HCT116 (cell line): ENCODE results near the gene BBLN. TPM values are rescaled to one million over a fixed set of nuclear protein-coding genes. Genes with fewer than 3 reads are reported as not detected.

Source experiments
- ATAC-seq: fragments of 200-7000 bp; cut with Tn5 transposase; 2 replicates; pipeline ENCODE4 v1.9.1; 2020; ENCODE audit warnings: mild to moderate bottlenecking, moderate library complexity
- BruUV-seq: library from RNA; stranded (reverse); fragments of 400-500 nt; replicated peaks from 2 replicates; lab custom pipeline; 2021; lab: Mats Ljungman, UMichigan
- CTCF ChIA-PET: fragments of 300-600 bp; sonication (Branson Sonifier 250); formaldehyde crosslinking; loops from one replicate; lab custom pipeline; 2021; ENCODE audit warnings: antibody characterized with exemption; lab: Charles Lee
- POLR2A ChIA-PET: fragments of 300-600, 350-600 bp; sonication (Branson Sonifier 250); formaldehyde crosslinking; loops from one replicate; lab custom pipeline; 2021; ENCODE audit warnings: antibody characterized with exemption; lab: Charles Lee
- RAD21 ChIA-PET, 2 experiments: fragments of 300-600 bp; sonication (Branson Sonifier 250); formaldehyde crosslinking; loops; one replicate each; lab custom pipeline; 2023; ENCODE audit warnings: low total read pairs in 2 of 2; ENCODE audit not compliant: uncharacterized antibody in 2 of 2, unreplicated experiment in 2 of 2, low non-redundant PET in 1 of 2; lab: Charles Lee
- DNase-seq: peaks from one replicate; pipeline ENCODE4 v3.0.0-alpha.2; 2010; ENCODE audit warnings: low read depth, low spot score
- H2AFZ ChIP-seq: fragments of 200-600 bp; shearing (Covaris generic), sonication (generic); 2 replicates; pipeline ENCODE4 v1.6.1; 2017; ENCODE audit warnings: low read depth, mixed run types, mixed read lengths, antibody characterized with exemption, low read length; ENCODE audit not compliant: poor library complexity, severe bottlenecking
- H3K27ac ChIP-seq: 2 replicates; pipeline ENCODE4 v1.5.1; 2012; ENCODE audit warnings: low read depth, low read length
- H3K27me3 ChIP-seq: fragments of 200-600 bp; sonication (generic); 2 replicates; pipeline ENCODE4 v1.6.1; 2016; ENCODE audit warnings: mixed run types, low read length, mixed read lengths; ENCODE audit not compliant: insufficient read depth
- H3K36me3 ChIP-seq, 2 experiments: fragments of 200-500 bp in 1 of 2; fragments of 200-600 bp in 1 of 2; sonication (Bioruptor generic) in 1 of 2; sonication (generic) in 1 of 2; 2 replicates each; pipeline versions ENCODE4 v1.5.1 to v1.6.1; 2014 to 2016; ENCODE audit warnings: low read length in 2 of 2, inconsistent platforms in 1 of 2, mixed read lengths in 1 of 2, mixed run types in 1 of 2; ENCODE audit not compliant: insufficient read depth in 2 of 2, control insufficient read depth in 1 of 2
- H3K4me1 ChIP-seq, 2 experiments: fragments of 200-600 bp in 1 of 2; sonication (generic) in 1 of 2; 2 replicates each; pipeline versions ENCODE4 v1.5.1 to v1.6.1; 2012 to 2017; ENCODE audit warnings: low read length in 2 of 2, inconsistent platforms in 1 of 2, mild to moderate bottlenecking in 1 of 2, mixed read lengths in 1 of 2, mixed run types in 1 of 2, moderate library complexity in 1 of 2; ENCODE audit not compliant: insufficient read depth in 2 of 2, control insufficient read depth in 1 of 2
- H3K4me2 ChIP-seq: fragments of 200-600 bp; sonication (generic); 2 replicates; pipeline ENCODE4 v1.6.1; 2017; ENCODE audit warnings: mixed run types, low read length, mixed read lengths
- H3K4me3 ChIP-seq, 2 experiments: fragments of 200-600 bp in 1 of 2; sonication (generic) in 1 of 2; replicated peaks in 1 of 2; 2 replicates each; pipeline ENCODE4 v1.5.1; 2011 to 2016; ENCODE audit warnings: low read length in 2 of 2, control low read depth in 1 of 2, low read depth in 1 of 2, mild to moderate bottlenecking in 1 of 2, mixed read lengths in 1 of 2, mixed run types in 1 of 2
- H3K79me2 ChIP-seq: fragments of 200-600 bp; sonication (generic); 2 replicates; pipeline ENCODE4 v1.6.1; 2017; ENCODE audit warnings: mild to moderate bottlenecking, mixed run types, low read length, moderate library complexity, mixed read lengths; ENCODE audit not compliant: insufficient read depth
- H3K9ac ChIP-seq: fragments of 200-600 bp; sonication (generic); 2 replicates; pipeline ENCODE4 v1.6.1; 2016; ENCODE audit warnings: low read length, mixed read lengths
- H3K9me2 ChIP-seq: fragments of 200-600 bp; sonication (generic), shearing (Covaris generic); 2 replicates; pipeline ENCODE4 v1.6.1; 2017; ENCODE audit warnings: mixed run types, mild to moderate bottlenecking, moderate library complexity; ENCODE audit not compliant: insufficient read depth
- H3K9me3 ChIP-seq, 2 experiments: fragments of 200-500 bp in 1 of 2; fragments of 200-600 bp in 1 of 2; sonication (Bioruptor generic) in 1 of 2; sonication (generic) in 1 of 2; 2 replicates each; pipeline ENCODE4 v1.6.1; 2014 to 2017; ENCODE audit warnings: low read length in 2 of 2, mixed read lengths in 2 of 2, inconsistent platforms in 1 of 2, low read depth in 1 of 2, mild to moderate bottlenecking in 1 of 2, mixed run types in 1 of 2, moderate library complexity in 1 of 2; ENCODE audit not compliant: control insufficient read depth in 1 of 2, insufficient read depth in 1 of 2
- H4K20me1 ChIP-seq: fragments of 200-600 bp; sonication (generic), shearing (Covaris generic); 2 replicates; pipeline ENCODE4 v1.6.1; 2017; ENCODE audit warnings: mixed run types, mild to moderate bottlenecking, moderate library complexity; ENCODE audit not compliant: insufficient read depth
- CBX3 ChIP-seq: IDR thresholded peaks from 2 replicates; pipeline ENCODE4 v1.6.1; 2012; ENCODE audit warnings: low read depth
- EGR1 ChIP-seq: IDR thresholded peaks from 2 replicates; pipeline ENCODE4 v1.6.1; 2012; ENCODE audit warnings: low read depth
- ELF1 ChIP-seq: IDR thresholded peaks from 2 replicates; pipeline ENCODE4 v1.6.1; 2012; ENCODE audit warnings: low read depth, borderline replicate concordance
- EZH2phosphoT487 ChIP-seq: fragments of 200-600 bp; IDR thresholded peaks from 2 replicates; pipeline ENCODE4 v1.6.1; 2018; ENCODE audit warnings: antibody characterized with exemption, borderline replicate concordance
- JUND ChIP-seq: IDR thresholded peaks from 2 replicates; pipeline ENCODE4 v1.6.1; 2012
- POLR2AphosphoS5 ChIP-seq: IDR thresholded peaks from 2 replicates; pipeline ENCODE4 v1.6.1; 2011; ENCODE audit warnings: mild to moderate bottlenecking, low read depth, low read length, moderate library complexity
- REST ChIP-seq: IDR thresholded peaks from 2 replicates; pipeline ENCODE4 v1.6.1; 2012; ENCODE audit warnings: low read depth
- SIN3A ChIP-seq: IDR thresholded peaks from 2 replicates; pipeline ENCODE4 v1.6.1; 2012; ENCODE audit warnings: low read depth
- SRF ChIP-seq: IDR thresholded peaks from 2 replicates; pipeline ENCODE4 v1.6.1; 2012; ENCODE audit warnings: low read depth
- TCF7L2 ChIP-seq: IDR thresholded peaks from 2 replicates; pipeline ENCODE4 v1.7.0; 2011; ENCODE audit warnings: borderline replicate concordance, inconsistent platforms; ENCODE audit not compliant: insufficient read depth, insufficient read length; ENCODE audit errors: extremely low read depth
- YY1 ChIP-seq: IDR thresholded peaks from 2 replicates; pipeline ENCODE4 v1.6.1; 2011; ENCODE audit warnings: low read length, low read depth, moderate library complexity, mild to moderate bottlenecking; ENCODE audit not compliant: insufficient replicate concordance; ENCODE audit errors: extremely low read depth
- ZNF274 ChIP-seq: fragments of 200-500 bp; sonication (Bioruptor generic); IDR thresholded peaks from 2 replicates; pipeline ENCODE4 v1.6.1; 2014; ENCODE audit warnings: mild to moderate bottlenecking, low read depth, low read length, inconsistent platforms
- intact Hi-C: fragments of 100-400 bp; cut with micrococcal nuclease; formaldehyde crosslinking; loops from 2 replicates; pipeline ENCODE4 v1.10.0; 2022
- total RNA-seq: library from RNA; stranded (reverse); gene quantifications from one replicate; pipeline ENCODE4 v1.2.1, GENCODE V29; 2021; ENCODE audit not compliant: unreplicated experiment
- TF ChIP-seq, protein P1 (sequence below): IDR thresholded peaks from 2 replicates; pipeline ENCODE4 v1.6.1; 2012

Gene BBLN
- total RNA-seq, 1 experiment from 2014 or later = 119 TPM

DNA sequence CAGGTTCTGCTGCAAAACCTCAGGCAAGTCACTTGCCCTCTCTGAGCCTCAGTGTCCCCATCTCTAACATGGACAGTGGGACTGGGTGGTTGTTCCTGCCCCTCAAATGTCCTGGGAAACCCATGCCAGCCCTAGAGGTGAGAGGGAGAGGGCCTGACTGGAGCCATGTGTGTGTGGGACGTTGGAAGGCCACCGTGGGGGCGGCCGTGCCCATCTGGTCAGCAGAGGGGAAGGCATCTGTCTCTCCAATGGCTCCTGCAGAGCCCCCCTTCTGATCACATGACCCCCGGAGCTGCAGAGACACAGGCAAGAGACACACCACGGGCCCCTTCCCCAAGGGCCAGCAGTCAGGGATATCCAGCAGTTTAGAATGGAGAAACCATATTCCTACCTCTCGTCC lies 44.8 kb downstream of the BBLN start:
- TF ChIP-seq TCF7L2 (no peak), EGR1 (no peak)
- TF ChIP-seq, protein P1, sequence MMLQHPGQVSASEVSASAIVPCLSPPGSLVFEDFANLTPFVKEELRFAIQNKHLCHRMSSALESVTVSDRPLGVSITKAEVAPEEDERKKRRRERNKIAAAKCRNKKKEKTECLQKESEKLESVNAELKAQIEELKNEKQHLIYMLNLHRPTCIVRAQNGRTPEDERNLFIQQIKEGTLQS = no peak
- peaks cover 4 to 19% of the 10 kb centered on the region in 2 experiments; a peak in 2 of 4 replicates for H3K4me1 ChIP-seq
- H3K4me2 ChIP-seq = no peak overlapping the region
- H3K27ac ChIP-seq = no peak overlapping the region
- no peaks in the 10 kb centered on the region for H3K9me3 ChIP-seq
- no peak overlapping the region for H3K4me3 ChIP-seq
- ATAC-seq (no peak), DNase-seq (no peak)
- no peak overlapping the region for H2AFZ ChIP-seq
- ChIA-PET POLR2A (no interaction called here), RAD21 (no interaction called here), CTCF (no interaction called here)
- intact Hi-C loops = no loop called here
- no peak overlapping the region for H3K9ac ChIP-seq
- no peaks in the 10 kb centered on the region for H4K20me1 ChIP-seq
- BruUV-seq = no TSS peak
- no peaks in the 10 kb centered on the region for H3K27me3 ChIP-seq
- no peaks in the 10 kb centered on the region for H3K9me2 ChIP-seq
- no peaks in the 10 kb centered on the region for H3K36me3 ChIP-seq
- no peaks in the 10 kb centered on the region for H3K79me2 ChIP-seq

DNA sequence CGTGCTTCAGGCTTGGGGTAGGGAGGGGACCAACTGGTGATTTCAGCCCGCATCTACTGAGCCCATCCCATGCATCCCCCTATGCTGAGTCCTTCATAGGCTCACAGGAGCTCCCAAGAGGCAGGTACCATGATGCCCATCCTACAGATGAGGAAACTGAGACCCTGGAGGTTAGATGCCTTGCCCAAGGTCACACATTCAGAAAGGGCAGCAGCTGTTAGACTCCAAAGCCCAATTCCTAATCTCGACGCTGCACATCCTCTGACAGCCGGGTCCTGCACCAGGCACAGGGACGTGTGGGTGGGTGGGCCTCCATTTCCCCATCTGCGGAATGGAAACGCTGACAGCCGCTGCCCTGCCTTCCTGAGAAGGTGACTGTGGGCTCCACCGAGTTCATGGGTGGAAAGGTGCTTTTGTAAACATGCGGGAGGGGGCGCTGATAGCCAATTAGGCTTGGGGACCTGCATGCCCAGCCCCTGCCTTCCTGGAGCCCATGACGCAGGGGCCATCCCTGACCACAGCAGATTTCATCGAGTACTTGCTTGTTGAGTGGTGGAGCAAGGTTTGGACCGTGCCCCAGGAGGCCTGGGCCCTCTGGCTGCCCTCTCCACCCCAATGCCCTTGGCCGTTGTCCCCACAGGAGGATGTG lies 45.4 kb downstream of the BBLN start:
- Histone ChIP-seq H3K4me1 (peaks cover 4 to 19% of the 10 kb centered on the region in 2 experiments; a peak in 2 of 4 replicates), H3K27ac (no peak overlapping the region), H3K9me2 (no peaks in the 10 kb centered on the region), H3K4me3 (no peak overlapping the region), H4K20me1 (no peaks in the 10 kb centered on the region), H3K79me2 (no peaks in the 10 kb centered on the region), H3K36me3 (no peaks in the 10 kb centered on the region), H3K9ac (no peak overlapping the region), H3K27me3 (no peaks in the 10 kb centered on the region), H3K4me2 (no peak overlapping the region), H2AFZ (no peak overlapping the region), H3K9me3 (no peaks in the 10 kb centered on the region)
- no peak for TF ChIP-seq POLR2AphosphoS5
- no peak for TF ChIP-seq REST
- TF ChIP-seq, protein P1 = no peak
- no peak for TF ChIP-seq JUND
- TF ChIP-seq ELF1 = no peak
- TF ChIP-seq SIN3A = no peak
- TF ChIP-seq CBX3 = no peak
- TF ChIP-seq EZH2phosphoT487 = no peak
- no peak for TF ChIP-seq YY1
- TF ChIP-seq SRF = no peak
- no peak for TF ChIP-seq TCF7L2
- TF ChIP-seq ZNF274 = no peak
- ChIA-PET CTCF (no interaction called here), POLR2A (no interaction called here), RAD21 (no interaction called here)
- DNase-seq (no peak), ATAC-seq (no peak)
- no TSS peak for BruUV-seq
- intact Hi-C loops = no loop called here
